ENCODE data around the gene DUSP23.

- TF ChIP-seq GABPB1 (CRISPR knock-in tag; IDR thresholded peaks at IDR 0.05): no peak
- peak; percentile 77 for TF ChIP-seq CTCF (IDR thresholded peaks at IDR 0.05)
- TF ChIP-seq ZNF121 (CRISPR knock-in tag; IDR thresholded peaks at IDR 0.05): no peak
- no peak for TF ChIP-seq FOXP4 (CRISPR knock-in tag; IDR thresholded peaks at IDR 0.05)
- no peak for TF ChIP-seq ELF4 (CRISPR knock-in tag; IDR thresholded peaks at IDR 0.05; ENCODE audit: low read depth)
- peak; percentile 75 for TF ChIP-seq MAX (CRISPR knock-in tag; IDR thresholded peaks at IDR 0.05)
- TF ChIP-seq JUN (CRISPR knock-in tag; IDR thresholded peaks at IDR 0.05): no peak
- no peak for TF ChIP-seq ZNF138 (CRISPR knock-in tag; conservative IDR thresholded peaks at IDR 0.05)
- no peak for TF ChIP-seq NR1H2 (CRISPR knock-in tag; IDR thresholded peaks at IDR 0.05)
- TF ChIP-seq ATF1 (CRISPR knock-in tag; IDR thresholded peaks at IDR 0.05): no peak
- TF ChIP-seq SMAD3 (CRISPR knock-in tag; IDR thresholded peaks at IDR 0.05; ENCODE audit: borderline replicate concordance): no peak
- TF ChIP-seq ZBTB43 (CRISPR knock-in tag; IDR thresholded peaks at IDR 0.05): no peak
Measured at GRCh38 chr1:159790237-159790917, 9.6 kb downstream of the DUSP23 start.

Measured in WTC11 (cell line).